Lung microvascular endothelial cell (primary cell): ENCODE measurements around the gene ZNF264. TPM values are rescaled to one million over a fixed set of nuclear protein-coding genes. Genes with fewer than 3 reads are reported as not detected.
"Not testable (repeated sequence)": the region's sequence is repeated elsewhere in the genome, so short reads cannot be mapped to it uniquely, and the experiment has no call there.

Source experiments
- DNase-seq, 2 donors: peaks; one replicate each; pipeline versions ENCODE4 v3.0.0 to v3.0.0-alpha.2; 2010; ENCODE audit warnings: low read depth in 2 of 2
- total RNA-seq: library from RNA; depleted of rRNA; stranded (reverse); fragments of >200 nt; gene quantifications from 2 replicates; pipeline ENCODE4 v1.2.1, GENCODE V29; 2014

ZNF264 gene
- total RNA-seq, 1 donor from 2014 or later: 14.7 TPM

- no peak for DNase-seq
Observed at GRCh38 chr19:57245066-57245465, 53.8 kb downstream of the ZNF264 start.

- no peak for DNase-seq
Observed at GRCh38 chr19:57245959-57246358, 54.7 kb downstream of the ZNF264 start.

- no peak for DNase-seq
Observed at GRCh38 chr19:57248646-57249045, 57.3 kb downstream of the ZNF264 start.

- DNase-seq: no peak
Observed at GRCh38 chr19:57249329-57249728, 58.0 kb downstream of the ZNF264 start.

GRCh38 chr19:57253767-57254166 is 62.5 kb downstream of the ZNF264 start:
- DNase-seq: not testable (repeated sequence)

- no peak for DNase-seq
Observed at GRCh38 chr19:57262044-57262443, 70.7 kb downstream of the ZNF264 start.

- DNase-seq: no peak
Observed at GRCh38 chr19:57263244-57263741, 72.0 kb downstream of the ZNF264 start.

GRCh38 chr19:57267291-57267690 is 76.0 kb downstream of the ZNF264 start:
- no peak for DNase-seq

GRCh38 chr19:57269515-57270250 is 78.4 kb downstream of the ZNF264 start:
- DNase-seq: peak in 1 of 2 donors; percentile 61

- DNase-seq: no peak
Observed at GRCh38 chr19:57271280-57271679, 80.0 kb downstream of the ZNF264 start.

Other genes with a start within 250 kb of the ZNF264 start
- not detected in 2 replicates for gene USP29, start 71.5 kb upstream of the ZNF264 start, total RNA-seq
- gene ZIM3, start 46.3 kb upstream of the ZNF264 start, total RNA-seq: not detected in 2 replicates
- not detected in 2 replicates for gene DUXA, start 24.0 kb upstream of the ZNF264 start, total RNA-seq
- 0.20 and 0.87 TPM in 2 replicates for gene AURKC, start 39.5 kb downstream of the ZNF264 start, total RNA-seq
- gene ZNF805, start 49.1 kb downstream of the ZNF264 start, total RNA-seq: 14.8 and 32.7 TPM in 2 replicates
- 27.9 and 63.1 TPM in 2 replicates for gene ZNF460, start 89.0 kb downstream of the ZNF264 start, total RNA-seq
- gene ZNF543, start 129.0 kb downstream of the ZNF264 start, total RNA-seq: 6.5 and 9.3 TPM in 2 replicates
- gene ZNF304, start 159.8 kb downstream of the ZNF264 start, total RNA-seq: 6.5 and 10.3 TPM in 2 replicates
- 6.1 and 9.1 TPM in 2 replicates for gene TRAPPC2B, start 172.1 kb downstream of the ZNF264 start, total RNA-seq
- gene ZNF547, start 172.1 kb downstream of the ZNF264 start, total RNA-seq: 1.7 and 3.0 TPM in 2 replicates
- gene ZNF548, start 198.4 kb downstream of the ZNF264 start, total RNA-seq: 8.1 and 11.3 TPM in 2 replicates
- 6.8 and 10.9 TPM in 2 replicates for gene ZNF17, start 219.7 kb downstream of the ZNF264 start, total RNA-seq
- 6.5 and 8.7 TPM in 2 replicates for gene ZNF749, start 243.8 kb downstream of the ZNF264 start, total RNA-seq